Kasumi-1 (cell line): ENCODE data around the gene MYL2.
A peak's percentile ranks its signal among the peaks of the same experiment; 100 is the strongest.

Source experiments
- DNase-seq, 2 experiments: peaks; one replicate each; lab custom pipeline; 2025; lab: John Stamatoyannopoulos, UW

MYL2 gene

DNA sequence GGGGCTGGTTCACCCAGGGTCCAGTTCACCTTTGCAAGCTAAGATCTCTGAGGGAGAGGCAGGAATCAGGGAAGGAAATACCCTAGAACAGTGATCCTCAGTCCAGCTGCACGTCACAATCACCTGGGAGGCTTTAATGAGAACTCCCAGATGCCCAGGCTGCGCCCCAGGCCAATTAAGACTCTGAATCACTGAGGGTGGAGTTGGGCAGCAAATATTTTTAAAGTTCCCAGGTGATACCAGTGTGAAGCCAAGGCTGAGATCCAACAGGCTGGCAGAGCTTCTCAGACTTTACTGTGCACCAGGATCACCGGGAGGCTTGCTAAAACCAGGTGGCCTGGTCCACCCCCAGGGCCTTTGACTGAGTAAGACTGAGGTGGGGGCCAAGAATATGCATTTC, 23.8 kb downstream of the MYL2 start:
- no peak for DNase-seq

DNA sequence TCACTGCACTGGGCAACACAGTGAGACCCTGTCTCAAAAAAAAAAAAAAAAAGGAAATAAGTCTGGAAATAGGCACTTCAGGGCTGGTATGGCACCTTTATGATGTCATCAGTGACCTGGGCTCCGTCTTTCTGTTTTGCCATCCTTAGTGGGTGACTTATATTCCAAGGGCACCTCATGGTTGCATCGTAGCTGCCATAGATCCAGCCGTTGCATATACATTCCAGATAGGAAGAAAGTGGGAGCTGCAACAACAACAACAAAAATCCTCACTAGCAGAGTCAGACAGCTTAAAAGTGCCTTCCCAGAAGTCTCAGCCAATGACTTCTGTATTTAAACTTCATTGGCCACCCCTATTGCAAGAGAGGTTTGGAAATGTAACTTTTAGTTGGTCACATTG, 26.4 kb downstream of the MYL2 start:
- DNase-seq, result no peak

DNA sequence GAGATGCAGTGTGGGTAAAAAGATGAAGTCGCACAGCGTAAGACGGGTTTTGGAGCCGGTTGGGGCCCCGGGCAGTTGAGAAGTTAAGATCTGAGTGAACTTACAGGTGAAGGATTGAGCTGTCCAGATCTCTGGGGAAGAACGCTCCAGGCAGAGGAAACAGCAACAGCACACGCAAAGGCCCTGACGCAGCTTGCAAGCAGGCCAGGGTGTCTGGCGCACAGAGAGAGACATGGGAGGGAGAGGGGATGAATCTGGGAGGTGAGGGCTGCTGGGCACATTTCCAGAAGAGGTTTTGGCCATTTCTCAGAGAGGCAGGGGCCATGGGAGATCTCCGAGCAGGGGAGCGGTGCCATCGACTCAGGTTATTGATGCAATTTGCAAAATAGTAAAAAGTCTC, 31.0 kb downstream of the MYL2 start:
- DNase-seq, result no peak

DNA sequence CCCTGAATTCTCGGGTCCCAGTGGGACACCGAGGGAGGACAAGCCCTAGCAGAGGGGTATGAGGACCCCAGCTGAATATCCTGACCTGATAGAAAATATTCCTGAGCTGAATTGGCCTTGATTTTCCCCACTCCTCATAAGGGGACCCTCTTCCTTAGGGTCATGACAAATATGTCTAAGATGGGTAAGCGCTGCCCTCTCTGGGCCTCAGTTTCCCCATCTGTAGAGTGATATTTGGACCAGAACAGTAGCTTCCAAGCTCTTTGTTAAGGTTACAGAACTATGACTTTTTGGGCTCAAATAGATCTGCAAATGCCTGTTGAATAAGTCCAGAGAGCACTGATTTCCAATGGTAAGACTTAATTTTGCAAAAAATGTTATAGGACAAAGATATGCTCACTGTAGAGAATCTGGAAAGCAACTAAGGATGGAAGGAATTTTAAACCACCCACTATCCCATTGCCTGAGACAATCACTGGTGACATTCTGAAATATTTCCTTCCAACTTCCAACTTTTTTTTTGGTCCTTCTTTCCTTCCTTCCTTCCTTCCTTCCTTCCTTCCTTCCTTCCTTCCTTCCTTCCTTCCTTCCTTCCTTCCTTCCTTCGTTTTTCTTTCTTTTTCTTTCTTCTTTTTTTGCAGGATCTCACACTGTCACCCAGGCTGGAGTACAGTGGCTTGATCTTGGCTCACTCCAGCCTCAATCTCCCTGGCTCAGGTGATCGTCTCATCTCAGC, 32.0 kb downstream of the MYL2 start:
- no peak for DNase-seq

DNA sequence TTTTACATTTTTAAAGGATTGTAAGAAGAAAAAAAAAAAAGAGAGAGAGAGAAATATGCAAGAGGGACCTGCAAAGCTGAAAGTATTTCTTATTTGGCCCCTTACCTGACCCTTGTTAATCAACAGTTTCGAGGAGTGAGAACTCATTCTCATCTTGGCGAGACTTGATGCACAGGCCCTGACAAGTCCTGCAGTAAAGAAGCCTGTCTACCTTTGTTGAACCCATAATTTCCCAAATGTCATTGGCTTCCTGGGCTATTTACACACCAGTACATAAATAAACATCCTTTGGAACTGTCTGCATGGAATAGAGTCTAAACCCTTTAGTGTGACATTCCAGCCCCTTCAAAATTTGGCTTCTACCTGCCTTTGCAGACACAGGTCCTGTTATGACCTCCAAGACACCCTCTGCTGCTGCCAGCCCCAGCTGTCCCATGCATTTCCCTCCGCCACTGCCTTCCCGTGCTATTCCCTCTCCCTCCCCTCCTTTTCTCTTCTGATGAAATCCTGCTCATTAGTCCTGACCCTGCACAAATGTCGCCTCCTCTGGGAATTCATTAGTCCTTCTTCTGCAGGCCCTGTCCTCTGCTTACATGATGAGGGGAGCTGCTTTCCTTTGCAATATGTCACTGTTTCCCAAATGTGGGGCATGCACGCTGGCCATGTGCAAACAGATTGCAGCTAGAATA, 35.1 kb downstream of the MYL2 start:
- DNase-seq, result no peak

DNA sequence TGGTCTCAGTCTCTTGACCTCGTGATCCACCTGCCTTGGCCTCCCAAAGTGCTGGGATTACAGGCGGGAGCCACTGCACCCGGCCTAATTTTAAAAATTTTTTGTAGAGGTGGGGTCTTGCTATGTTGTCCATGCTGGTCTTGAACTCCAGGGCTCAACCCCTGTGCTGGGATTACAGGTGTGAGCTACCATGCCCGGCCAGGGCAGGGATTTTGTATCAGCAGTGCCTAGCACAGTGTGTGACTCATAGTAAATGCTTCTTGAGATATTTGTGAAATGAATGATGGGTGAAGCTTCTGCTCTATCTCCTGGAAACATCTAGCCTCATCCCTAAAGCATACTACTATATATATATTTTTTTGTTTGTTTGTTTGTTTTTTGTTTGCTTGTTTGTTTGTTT, 37.1 kb downstream of the MYL2 start:
- no peak for DNase-seq

DNA sequence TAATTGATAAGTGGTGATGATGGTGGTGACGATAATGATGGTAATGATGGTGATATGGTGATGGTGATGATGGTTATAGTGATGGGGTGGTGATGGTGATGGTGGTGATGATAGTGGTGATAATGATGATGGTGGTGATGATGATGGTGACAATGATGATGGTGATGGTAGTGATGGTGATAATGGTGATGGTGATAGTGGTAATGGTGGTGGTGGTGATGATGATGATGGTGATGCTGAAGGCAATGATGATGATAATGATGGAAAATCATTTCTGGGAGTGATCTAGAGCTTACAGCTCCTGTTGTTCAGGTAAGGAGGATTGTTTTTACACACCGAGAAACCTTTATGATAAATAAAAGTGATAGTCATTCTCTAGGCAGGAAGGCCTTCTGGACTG, 39.7 kb downstream of the MYL2 start:
- DNase-seq, result no peak

DNA sequence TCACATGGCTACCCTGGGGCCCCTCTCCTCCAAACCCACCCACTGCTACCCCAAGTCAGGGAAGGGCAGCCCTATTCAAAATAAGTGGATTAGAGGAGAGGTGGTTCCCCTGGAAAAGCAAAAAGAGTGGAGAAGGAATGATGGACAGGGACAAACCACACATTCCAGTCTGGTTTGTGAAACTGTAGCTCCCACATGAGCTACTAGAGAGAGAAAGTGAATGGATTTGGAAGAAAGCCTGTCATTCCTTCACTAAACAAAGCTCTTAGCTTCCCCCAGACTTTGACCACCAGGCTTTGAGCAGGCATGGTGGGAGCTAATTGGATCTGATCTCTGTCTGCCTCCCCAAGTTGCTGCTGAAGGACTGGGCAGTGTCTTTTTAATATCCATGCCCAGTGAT, 45.6 kb downstream of the MYL2 start:
- DNase-seq, result no peak

DNA sequence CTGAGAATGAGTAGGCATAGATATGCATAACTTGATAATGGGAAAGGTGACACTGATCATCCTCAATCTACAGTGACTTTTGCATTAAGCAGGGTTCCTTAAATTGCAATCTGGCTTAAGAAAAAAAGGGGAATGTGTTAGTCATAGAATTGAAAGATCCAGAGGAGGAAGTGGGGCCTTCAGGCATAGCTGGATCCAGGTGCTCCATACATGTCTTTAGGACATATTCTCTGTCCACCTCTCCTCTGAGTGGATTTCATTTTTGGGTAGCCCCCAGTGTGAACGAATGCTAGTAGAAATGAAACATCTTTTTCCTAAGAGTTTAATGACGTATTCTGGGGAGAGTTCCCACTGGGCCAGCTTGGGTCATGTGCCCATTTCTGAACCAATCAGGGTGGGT, 46.0 kb downstream of the MYL2 start:
- no peak for DNase-seq

DNA sequence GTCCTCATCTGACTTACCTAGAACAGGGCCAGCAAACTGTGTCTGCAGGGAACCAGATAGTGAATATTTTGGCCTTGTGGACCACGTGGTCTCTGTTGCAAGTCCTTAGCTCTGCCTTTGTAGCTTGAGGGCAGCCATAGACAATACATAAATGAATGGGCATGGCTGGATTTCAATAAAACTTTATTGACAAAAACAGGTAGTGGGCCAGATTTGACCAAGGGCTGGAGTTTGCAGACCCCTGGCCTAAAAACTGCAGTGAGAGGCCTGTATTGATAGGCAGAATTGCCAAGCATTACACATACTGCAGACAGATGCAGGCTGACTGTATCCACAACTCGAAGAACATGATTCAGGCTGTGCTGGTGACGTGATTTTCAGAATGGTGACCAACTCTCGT, 48.3 kb downstream of the MYL2 start:
- no peak for DNase-seq

DNA sequence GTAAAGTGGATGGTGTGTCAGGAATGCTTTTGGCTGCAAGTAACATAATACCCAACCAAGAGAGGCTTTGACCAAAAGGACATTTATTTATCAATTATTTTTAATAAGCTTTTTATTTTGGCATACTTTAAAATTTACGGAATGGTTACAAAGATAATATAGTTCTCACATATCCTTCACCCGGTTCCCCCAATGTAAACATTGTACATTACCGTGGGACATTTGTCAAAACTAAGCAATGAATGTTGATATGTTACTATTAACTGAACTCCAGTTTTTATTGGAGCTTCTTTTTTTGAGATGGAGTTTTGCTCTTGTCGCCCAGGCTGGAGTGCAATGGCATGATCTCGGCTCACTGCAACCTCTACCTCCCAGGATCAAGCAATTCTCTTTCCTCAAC, 50.6 kb downstream of the MYL2 start:
- DNase-seq, result no peak

DNA sequence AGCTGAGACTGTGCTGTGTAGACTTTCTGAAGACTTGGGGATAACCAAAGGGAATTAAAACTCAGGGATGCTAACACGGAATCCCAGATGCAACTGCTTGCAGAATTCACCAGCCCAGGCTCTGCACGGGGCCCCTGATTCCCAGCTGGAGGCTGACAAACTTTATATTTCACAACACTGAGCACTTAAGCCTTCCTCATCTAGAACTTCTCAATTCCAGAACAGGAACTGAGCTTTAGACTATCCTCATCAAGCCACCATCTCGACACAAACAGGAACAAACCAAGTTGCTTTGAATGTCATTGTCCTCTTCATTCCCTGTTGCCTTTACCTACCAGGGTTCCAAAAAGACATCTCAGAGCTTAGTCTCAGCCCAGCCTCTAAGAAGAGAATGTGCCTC, 51.4 kb downstream of the MYL2 start:
- DNase-seq, result peak; percentile 70 to 77

DNA sequence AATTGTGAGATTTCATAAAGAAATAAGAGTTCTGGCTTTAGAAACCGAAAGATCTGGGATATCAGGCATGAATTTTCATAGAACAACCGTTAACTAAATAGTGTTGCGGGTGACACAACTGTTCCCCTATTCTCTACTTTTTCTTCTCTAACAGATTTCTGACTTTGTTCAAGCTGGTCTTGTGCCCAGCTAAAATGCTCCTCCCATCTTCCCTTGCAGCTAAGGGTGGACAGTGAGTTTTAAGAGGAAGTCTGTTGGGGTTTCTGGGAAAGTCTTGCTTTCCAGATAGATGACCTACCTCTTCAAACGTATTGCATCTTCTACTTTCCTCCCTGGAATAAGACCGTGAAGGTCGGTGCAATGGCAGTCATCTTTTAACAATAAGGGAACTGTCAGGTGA, 54.9 kb downstream of the MYL2 start:
- no peak for DNase-seq

DNA sequence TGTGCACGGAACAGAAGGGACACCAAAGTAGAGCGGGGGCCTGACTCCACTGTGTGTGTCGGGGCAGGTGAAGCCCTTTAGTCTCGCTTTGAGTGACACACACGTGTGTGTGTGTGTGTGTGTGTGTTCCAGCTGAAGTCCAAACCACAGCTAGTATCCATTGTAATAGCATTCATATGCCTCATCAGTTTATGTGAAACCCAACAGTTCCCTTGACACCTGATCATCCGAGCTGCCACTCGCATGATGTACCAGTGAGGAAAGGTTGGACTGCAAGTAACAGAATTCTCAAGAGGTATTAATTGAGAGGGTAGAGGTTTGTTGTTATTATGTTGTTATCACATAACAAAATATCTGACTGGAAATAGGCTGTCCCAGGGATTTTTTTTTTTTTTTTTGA, 57.2 kb downstream of the MYL2 start:
- DNase-seq, result no peak

DNA sequence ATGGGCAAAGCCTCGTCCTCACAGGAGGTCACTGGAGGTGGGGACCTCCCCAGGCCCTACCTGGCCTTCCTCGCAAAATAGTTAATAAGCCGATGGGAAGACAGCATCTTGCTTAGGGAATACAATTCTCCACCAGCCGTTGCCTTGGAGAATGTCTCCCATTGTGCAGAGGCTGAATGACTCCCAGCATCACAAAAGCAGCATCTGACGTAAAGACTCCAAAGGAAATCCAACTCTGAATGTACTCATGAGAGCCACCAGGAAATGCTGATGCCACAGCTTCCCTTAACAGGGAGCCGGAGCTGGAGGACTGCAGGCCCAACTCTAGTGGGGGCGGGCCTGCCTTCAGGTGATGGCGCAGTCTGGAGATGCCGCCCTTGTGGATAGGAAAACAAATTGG, 58.0 kb downstream of the MYL2 start:
- DNase-seq, result no peak

DNA sequence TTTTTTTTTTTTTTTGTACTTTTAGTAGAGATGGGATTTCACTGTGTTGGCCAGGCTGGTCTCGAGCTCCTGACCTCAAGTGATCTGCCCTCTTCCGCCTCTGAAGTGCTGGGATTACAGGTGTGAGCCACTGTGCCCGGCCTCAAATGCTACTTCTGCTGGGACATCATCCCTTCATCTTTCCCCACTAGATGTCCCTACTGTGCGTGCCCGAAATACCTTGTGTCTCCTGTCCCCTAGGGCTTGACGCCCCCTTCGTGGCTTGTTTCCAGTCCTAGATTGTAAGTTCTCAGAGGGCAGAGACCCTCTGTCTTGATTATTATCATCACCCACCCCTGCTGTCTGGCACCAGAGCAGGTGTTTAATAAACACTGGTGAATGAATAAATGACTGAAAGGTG, 58.6 kb downstream of the MYL2 start:
- DNase-seq, result no peak
